Measurements from ENCODE around the gene LPAR5. TPM values are rescaled to one million over a fixed set of nuclear protein-coding genes. Genes with fewer than 3 reads are reported as not detected.

LPAR5 gene
- total and polyA plus RNA-seq, 2 donors (not counting 1 experiment from before 2014, with no cell fraction given): 0.02 TPM; not detected in 1

- no peak overlapping the region for H3K4me3 ChIP-seq (replicated peaks in 1 of 4; ENCODE audit: control extremely low read depth in 1 of 4, insufficient read depth in 1 of 4, low read depth in 3 of 4, low read length in 4 of 4)
- no peak overlapping the region for H2AFZ ChIP-seq (ENCODE audit: low read length)
- no peak overlapping the region for H3K9ac ChIP-seq (ENCODE audit: insufficient read depth, low read length)
- H3K79me2 ChIP-seq (ENCODE audit: control insufficient read depth, insufficient read depth, low read length): no peaks in the 10 kb centered on the region
- no peaks in the 10 kb centered on the region for H3K36me3 ChIP-seq (ENCODE audit: control insufficient read depth, insufficient read depth, low read length)
- no peaks in the 10 kb centered on the region for H3K9me3 ChIP-seq (ENCODE audit: control insufficient read depth, insufficient read depth, low read depth, low read length)
- no peak overlapping the region for H3K4me2 ChIP-seq (ENCODE audit: extremely low read depth, insufficient read depth, low read length)
- H3K27me3 ChIP-seq (ENCODE audit: control insufficient read depth, insufficient read depth, low read length): peaks cover 18% of the 10 kb centered on the region
- H3K4me1 ChIP-seq (ENCODE audit: control insufficient read depth, extremely low read depth, insufficient read depth, low read length): no peaks in the 10 kb centered on the region
- DNase-seq (ENCODE audit: low read depth in 2 of 2): no peak
- no peaks in the 10 kb centered on the region for H4K20me1 ChIP-seq (ENCODE audit: control insufficient read depth, extremely low read depth, insufficient read depth, low read length)
- no peak overlapping the region for H3K27ac ChIP-seq (ENCODE audit: insufficient read depth, low read length)
- TF ChIP-seq EZH2 (IDR thresholded peaks at IDR 0.05; ENCODE audit: low read length, missing control alignments): no peak
- TF ChIP-seq, protein P1, sequence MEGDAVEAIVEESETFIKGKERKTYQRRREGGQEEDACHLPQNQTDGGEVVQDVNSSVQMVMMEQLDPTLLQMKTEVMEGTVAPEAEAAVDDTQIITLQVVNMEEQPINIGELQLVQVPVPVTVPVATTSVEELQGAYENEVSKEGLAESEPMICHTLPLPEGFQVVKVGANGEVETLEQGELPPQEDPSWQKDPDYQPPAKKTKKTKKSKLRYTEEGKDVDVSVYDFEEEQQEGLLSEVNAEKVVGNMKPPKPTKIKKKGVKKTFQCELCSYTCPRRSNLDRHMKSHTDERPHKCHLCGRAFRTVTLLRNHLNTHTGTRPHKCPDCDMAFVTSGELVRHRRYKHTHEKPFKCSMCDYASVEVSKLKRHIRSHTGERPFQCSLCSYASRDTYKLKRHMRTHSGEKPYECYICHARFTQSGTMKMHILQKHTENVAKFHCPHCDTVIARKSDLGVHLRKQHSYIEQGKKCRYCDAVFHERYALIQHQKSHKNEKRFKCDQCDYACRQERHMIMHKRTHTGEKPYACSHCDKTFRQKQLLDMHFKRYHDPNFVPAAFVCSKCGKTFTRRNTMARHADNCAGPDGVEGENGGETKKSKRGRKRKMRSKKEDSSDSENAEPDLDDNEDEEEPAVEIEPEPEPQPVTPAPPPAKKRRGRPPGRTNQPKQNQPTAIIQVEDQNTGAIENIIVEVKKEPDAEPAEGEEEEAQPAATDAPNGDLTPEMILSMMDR (conservative IDR thresholded peaks at IDR 0.05 in 1 of 2, IDR thresholded peaks at IDR 0.05 in 1 of 2; ENCODE audit: low read depth in 1 of 2, low read length in 2 of 2): no peak
Measured at GRCh38 chr12:6638305-6638704, 2.5 kb upstream of the LPAR5 start.

GRCh38 chr12:6635375-6635855 is 344 bp downstream of the LPAR5 start:
- Histone ChIP-seq H4K20me1 (ENCODE audit: control insufficient read depth, extremely low read depth, insufficient read depth, low read length) (no peaks in the 10 kb centered on the region), H3K4me1 (ENCODE audit: control insufficient read depth, extremely low read depth, insufficient read depth, low read length) (no peaks in the 10 kb centered on the region), H2AFZ (ENCODE audit: low read length) (no peak overlapping the region), H3K4me3 (replicated peaks in 1 of 4; ENCODE audit: control extremely low read depth in 1 of 4, insufficient read depth in 1 of 4, low read depth in 3 of 4, low read length in 4 of 4) (no peak overlapping the region), H3K79me2 (ENCODE audit: control insufficient read depth, insufficient read depth, low read length) (no peaks in the 10 kb centered on the region), H3K36me3 (ENCODE audit: control insufficient read depth, insufficient read depth, low read length) (no peaks in the 10 kb centered on the region), H3K9ac (ENCODE audit: insufficient read depth, low read length) (no peak overlapping the region), H3K27ac (ENCODE audit: insufficient read depth, low read length) (no peak overlapping the region), H3K27me3 (ENCODE audit: control insufficient read depth, insufficient read depth, low read length) (peaks cover 13% of the 10 kb centered on the region), H3K4me2 (ENCODE audit: extremely low read depth, insufficient read depth, low read length) (no peak overlapping the region), H3K9me3 (ENCODE audit: control insufficient read depth, insufficient read depth, low read depth, low read length) (no peaks in the 10 kb centered on the region)
- TF ChIP-seq EZH2 (IDR thresholded peaks at IDR 0.05; ENCODE audit: low read length, missing control alignments): no peak
- TF ChIP-seq, protein P1 (conservative IDR thresholded peaks at IDR 0.05 in 1 of 2, IDR thresholded peaks at IDR 0.05 in 1 of 2; ENCODE audit: low read depth in 1 of 2, low read length in 2 of 2): no peak
- DNase-seq (ENCODE audit: low read depth in 2 of 2): no peak

GRCh38 chr12:6632026-6632983 is 3.5 kb downstream of the LPAR5 start:
- TF ChIP-seq, protein P1 (conservative IDR thresholded peaks at IDR 0.05 in 1 of 2, IDR thresholded peaks at IDR 0.05 in 1 of 2; ENCODE audit: low read depth in 1 of 2, low read length in 2 of 2): no peak
- no peak for TF ChIP-seq EZH2 (IDR thresholded peaks at IDR 0.05; ENCODE audit: low read length, missing control alignments)
- DNase-seq (ENCODE audit: low read depth in 2 of 2): no peak
- Histone ChIP-seq H3K79me2 (ENCODE audit: control insufficient read depth, insufficient read depth, low read length) (no peaks in the 10 kb centered on the region), H4K20me1 (ENCODE audit: control insufficient read depth, extremely low read depth, insufficient read depth, low read length) (no peaks in the 10 kb centered on the region), H3K27me3 (ENCODE audit: control insufficient read depth, insufficient read depth, low read length) (no peaks in the 10 kb centered on the region), H3K9ac (ENCODE audit: insufficient read depth, low read length) (no peak overlapping the region), H3K4me1 (ENCODE audit: control insufficient read depth, extremely low read depth, insufficient read depth, low read length) (no peaks in the 10 kb centered on the region), H3K4me3 (replicated peaks in 1 of 4; ENCODE audit: control extremely low read depth in 1 of 4, insufficient read depth in 1 of 4, low read depth in 3 of 4, low read length in 4 of 4) (no peak overlapping the region), H3K27ac (ENCODE audit: insufficient read depth, low read length) (no peak overlapping the region), H2AFZ (ENCODE audit: low read length) (peak overlapping the region; percentile 35), H3K9me3 (ENCODE audit: control insufficient read depth, insufficient read depth, low read depth, low read length) (no peaks in the 10 kb centered on the region), H3K36me3 (ENCODE audit: control insufficient read depth, insufficient read depth, low read length) (no peaks in the 10 kb centered on the region), H3K4me2 (ENCODE audit: extremely low read depth, insufficient read depth, low read length) (no peak overlapping the region)
